ENCODE measurements around the gene SLC5A8. TPM values are rescaled to one million over a fixed set of nuclear protein-coding genes. Genes with fewer than 3 reads are reported as not detected.

The SLC5A8 gene
- total RNA-seq, 2 experiments from 2014 or later, result not detected

DNA sequence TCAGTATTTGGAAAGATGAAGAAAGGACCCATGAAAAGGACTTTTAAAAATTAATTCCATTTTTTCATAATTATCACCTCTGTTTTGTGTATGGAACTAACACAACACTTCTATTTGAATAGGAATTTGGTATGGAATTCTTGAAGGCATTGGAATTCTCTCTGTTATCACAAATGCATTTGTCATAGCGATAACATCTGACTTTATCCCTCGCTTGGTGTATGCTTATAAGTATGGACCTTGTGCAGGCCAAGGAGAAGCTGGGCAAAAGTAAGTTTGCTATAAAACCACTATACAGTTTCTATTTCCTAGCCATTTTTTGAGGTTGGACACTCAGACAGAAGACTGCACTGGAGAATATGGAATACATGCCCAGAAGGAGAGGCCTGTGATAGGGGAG is 98.6 kb downstream of the SLC5A8 start:
- Mint-ChIP-seq H3K27me3 (no peaks in the 10 kb centered on the region), H3K27ac (no peak overlapping the region), H3K4me1 (ENCODE audit: low read depth) (no peaks in the 10 kb centered on the region), H3K4me3 (no peak overlapping the region), H3K36me3 (ENCODE audit: low read depth) (no peaks in the 10 kb centered on the region), H3K9me3 (no peaks in the 10 kb centered on the region)
- Histone ChIP-seq H3K4me3 (ENCODE audit: low read length) (no peak overlapping the region), H3K9me3 (ENCODE audit: control insufficient read depth in 1 of 2, insufficient read depth in 1 of 2, low read length in 2 of 2) (no peaks in the 10 kb centered on the region), H3K27ac (ENCODE audit: low read depth in 1 of 2, low read length in 2 of 2) (no peak overlapping the region), H3K4me1 (ENCODE audit: insufficient read depth, low read length) (no peaks in the 10 kb centered on the region), H3K27me3 (ENCODE audit: control insufficient read depth in 1 of 2, insufficient read depth in 2 of 2, low read length in 2 of 2) (no peaks in the 10 kb centered on the region), H3K36me3 (ENCODE audit: insufficient read depth, low read length) (no peaks in the 10 kb centered on the region)
- intact Hi-C loops (cut with DNase I, micrococcal nuclease), result no loop called here
- POLR2A ChIA-PET, result no interaction called here
- no peak for ATAC-seq (ENCODE audit: poor library complexity)
- CTCF ChIA-PET, result no interaction called here
- DNase-seq, result no peak
- no peak for TF ChIP-seq CTCF (IDR thresholded peaks at IDR 0.05)

DNA sequence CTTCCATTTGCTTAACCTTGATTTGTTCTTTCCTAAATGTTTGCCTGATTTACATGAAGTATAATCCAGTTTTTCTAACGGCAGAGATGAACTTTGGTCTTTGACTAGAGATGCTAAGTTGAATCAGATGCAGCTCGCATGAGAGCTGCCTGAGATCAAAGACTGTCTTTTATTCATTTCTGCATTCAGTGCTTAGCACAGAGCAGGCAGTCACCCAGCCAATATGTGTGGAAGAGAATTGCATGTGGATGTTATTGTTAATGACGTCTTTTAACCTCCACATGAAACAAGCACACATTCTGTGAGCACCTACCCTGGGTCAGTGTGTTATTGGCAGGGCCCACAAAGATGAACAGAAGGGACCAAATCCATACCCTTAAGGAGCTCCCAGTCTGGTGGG is 99.2 kb downstream of the SLC5A8 start:
- CTCF ChIA-PET, result no interaction called here
- H3K27me3 Mint-ChIP-seq, result no peaks in the 10 kb centered on the region
- H3K4me1 Mint-ChIP-seq (ENCODE audit: low read depth), result no peaks in the 10 kb centered on the region
- no peak overlapping the region for H3K27ac ChIP-seq (ENCODE audit: low read depth in 1 of 2, low read length in 2 of 2)
- H3K4me1 ChIP-seq (ENCODE audit: insufficient read depth, low read length), result no peaks in the 10 kb centered on the region
- TF ChIP-seq CTCF (IDR thresholded peaks at IDR 0.05), result no peak
- no peaks in the 10 kb centered on the region for H3K36me3 Mint-ChIP-seq (ENCODE audit: low read depth)
- ATAC-seq (ENCODE audit: poor library complexity), result no peak
- no peaks in the 10 kb centered on the region for H3K9me3 Mint-ChIP-seq
- H3K27ac Mint-ChIP-seq, result no peak overlapping the region
- POLR2A ChIA-PET, result no interaction called here
- H3K27me3 ChIP-seq (ENCODE audit: control insufficient read depth in 1 of 2, insufficient read depth in 2 of 2, low read length in 2 of 2), result no peaks in the 10 kb centered on the region
- H3K9me3 ChIP-seq (ENCODE audit: control insufficient read depth in 1 of 2, insufficient read depth in 1 of 2, low read length in 2 of 2), result no peaks in the 10 kb centered on the region
- DNase-seq, result no peak
- H3K4me3 Mint-ChIP-seq, result no peak overlapping the region
- intact Hi-C loops (cut with DNase I, micrococcal nuclease), result no loop called here
- no peaks in the 10 kb centered on the region for H3K36me3 ChIP-seq (ENCODE audit: insufficient read depth, low read length)
- no peak overlapping the region for H3K4me3 ChIP-seq (ENCODE audit: low read length)

DNA sequence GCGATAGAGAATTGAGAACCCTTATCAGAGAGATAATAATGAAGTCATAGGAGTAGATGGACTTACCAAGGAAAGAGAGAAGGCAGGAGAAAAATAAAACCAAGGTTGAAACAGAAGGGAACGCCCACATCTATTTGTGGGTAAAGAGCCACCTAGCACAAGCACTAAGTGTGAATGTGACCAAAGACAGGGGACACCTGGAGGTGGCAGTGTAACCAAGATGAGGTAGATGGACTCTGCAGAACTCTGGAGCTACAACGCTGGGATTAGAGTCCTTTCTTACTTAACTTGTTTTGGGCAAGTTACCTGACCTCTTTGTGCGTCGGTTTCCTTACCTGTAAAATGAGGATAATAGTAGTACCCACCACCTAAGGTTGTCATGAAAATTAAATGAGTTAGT is 101.9 kb downstream of the SLC5A8 start:
- no peaks in the 10 kb centered on the region for H3K27me3 Mint-ChIP-seq
- H3K4me1 Mint-ChIP-seq (ENCODE audit: low read depth), result no peaks in the 10 kb centered on the region
- no peaks in the 10 kb centered on the region for H3K9me3 ChIP-seq (ENCODE audit: control insufficient read depth in 1 of 2, insufficient read depth in 1 of 2, low read length in 2 of 2)
- no peaks in the 10 kb centered on the region for H3K36me3 ChIP-seq (ENCODE audit: insufficient read depth, low read length)
- H3K27ac ChIP-seq (ENCODE audit: low read depth in 1 of 2, low read length in 2 of 2), result no peak overlapping the region
- no peaks in the 10 kb centered on the region for H3K4me1 ChIP-seq (ENCODE audit: insufficient read depth, low read length)
- no peaks in the 10 kb centered on the region for H3K9me3 Mint-ChIP-seq
- intact Hi-C loops (cut with DNase I, micrococcal nuclease), result no loop called here
- no peak overlapping the region for H3K4me3 ChIP-seq (ENCODE audit: low read length)
- ATAC-seq (ENCODE audit: poor library complexity), result no peak
- no peak overlapping the region for H3K27ac Mint-ChIP-seq
- no peaks in the 10 kb centered on the region for H3K27me3 ChIP-seq (ENCODE audit: control insufficient read depth in 1 of 2, insufficient read depth in 2 of 2, low read length in 2 of 2)
- ChIA-PET POLR2A (no interaction called here), CTCF (no interaction called here)
- no peak for TF ChIP-seq CTCF (IDR thresholded peaks at IDR 0.05)
- no peak overlapping the region for H3K4me3 Mint-ChIP-seq
- H3K36me3 Mint-ChIP-seq (ENCODE audit: low read depth), result no peaks in the 10 kb centered on the region
- no peak for DNase-seq

Measured in CD4-positive, alpha-beta T cell (primary cell).